Measurements from ENCODE around the gene USP27X.

Gene USP27X

DNA sequence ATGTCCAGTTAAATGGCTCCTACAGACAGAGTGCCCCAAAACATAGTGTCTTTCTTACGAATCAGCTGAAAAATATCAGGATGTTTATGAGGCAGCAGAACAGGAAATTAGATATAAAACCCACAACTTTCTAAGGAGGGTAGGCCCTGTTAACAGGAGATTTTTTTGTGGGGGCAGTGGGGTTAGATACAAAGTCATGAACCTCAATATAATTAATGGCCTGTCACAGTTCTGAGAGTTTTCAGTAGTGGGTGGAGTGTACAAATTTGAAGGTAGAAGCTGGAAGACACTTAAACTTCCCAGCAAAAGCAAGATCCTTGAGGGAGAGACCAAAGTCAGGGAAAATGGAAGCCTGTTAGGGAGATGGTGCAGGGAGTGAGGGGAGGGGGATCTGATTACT, 32.8 kb upstream of the USP27X start:
- no peak overlapping the region for H3K27ac ChIP-seq (ENCODE audit: low read length)
- H4K20me1 ChIP-seq (ENCODE audit: insufficient read depth, low read length) = no peaks in the 10 kb centered on the region
- no peak overlapping the region for H3K4me2 ChIP-seq (ENCODE audit: low read depth, low read length)
- H3K9ac ChIP-seq (ENCODE audit: low read length) = no peak overlapping the region
- no peaks in the 10 kb centered on the region for H3K9me3 ChIP-seq (replicated peaks; ENCODE audit: insufficient read depth, low read length)
- no peak overlapping the region for H2AFZ ChIP-seq (ENCODE audit: low read length)
- no peak for TF ChIP-seq EZH2phosphoT487 (IDR thresholded peaks at IDR 0.05; ENCODE audit: low read length)
- no peak for TF ChIP-seq EZH2 (optimal IDR thresholded peaks at IDR 0.05; ENCODE audit: low read depth, low read length)
- TF ChIP-seq, protein P1, sequence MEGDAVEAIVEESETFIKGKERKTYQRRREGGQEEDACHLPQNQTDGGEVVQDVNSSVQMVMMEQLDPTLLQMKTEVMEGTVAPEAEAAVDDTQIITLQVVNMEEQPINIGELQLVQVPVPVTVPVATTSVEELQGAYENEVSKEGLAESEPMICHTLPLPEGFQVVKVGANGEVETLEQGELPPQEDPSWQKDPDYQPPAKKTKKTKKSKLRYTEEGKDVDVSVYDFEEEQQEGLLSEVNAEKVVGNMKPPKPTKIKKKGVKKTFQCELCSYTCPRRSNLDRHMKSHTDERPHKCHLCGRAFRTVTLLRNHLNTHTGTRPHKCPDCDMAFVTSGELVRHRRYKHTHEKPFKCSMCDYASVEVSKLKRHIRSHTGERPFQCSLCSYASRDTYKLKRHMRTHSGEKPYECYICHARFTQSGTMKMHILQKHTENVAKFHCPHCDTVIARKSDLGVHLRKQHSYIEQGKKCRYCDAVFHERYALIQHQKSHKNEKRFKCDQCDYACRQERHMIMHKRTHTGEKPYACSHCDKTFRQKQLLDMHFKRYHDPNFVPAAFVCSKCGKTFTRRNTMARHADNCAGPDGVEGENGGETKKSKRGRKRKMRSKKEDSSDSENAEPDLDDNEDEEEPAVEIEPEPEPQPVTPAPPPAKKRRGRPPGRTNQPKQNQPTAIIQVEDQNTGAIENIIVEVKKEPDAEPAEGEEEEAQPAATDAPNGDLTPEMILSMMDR (IDR thresholded peaks at IDR 0.05; ENCODE audit: low read length) = no peak
- H3K9me2 ChIP-seq (replicated peaks; ENCODE audit: insufficient read depth, low read length) = no peaks in the 10 kb centered on the region
- H3K4me1 ChIP-seq (ENCODE audit: low read length) = peaks cover 31% of the 10 kb centered on the region
- H3K4me3 ChIP-seq (ENCODE audit: low read length) = no peak overlapping the region
- H3K79me2 ChIP-seq (ENCODE audit: low read length) = no peaks in the 10 kb centered on the region
- DNase-seq = no peak
- H3K27me3 ChIP-seq (replicated peaks; ENCODE audit: insufficient read depth, low read length) = no peaks in the 10 kb centered on the region
- H3K36me3 ChIP-seq (replicated peaks; ENCODE audit: insufficient read depth, low read length) = no peaks in the 10 kb centered on the region
- peaks cover 9% of the 10 kb centered on the region; the same call in 1 of the 2 replicates for H3F3A ChIP-seq (ENCODE audit: insufficient read depth, low read length)

DNA sequence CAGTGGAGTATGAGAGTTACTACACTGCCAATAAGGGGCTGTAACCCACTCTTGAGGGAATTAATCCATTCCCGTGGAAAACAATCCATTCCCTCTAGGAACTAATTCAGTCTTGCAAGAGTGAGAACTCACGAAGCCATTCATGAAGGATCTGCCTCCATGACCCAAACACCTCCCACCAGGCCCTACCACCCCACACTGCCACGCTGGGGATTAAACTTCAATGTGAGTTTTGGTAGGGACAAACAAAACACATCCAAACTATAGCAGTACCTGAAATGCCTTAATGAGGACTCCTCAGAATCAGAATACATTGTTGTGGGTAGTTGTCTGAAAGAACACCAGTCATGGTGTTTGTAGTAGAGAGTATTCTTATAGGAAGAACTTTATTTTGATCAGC, 31.0 kb upstream of the USP27X start:
- no peak overlapping the region for H3K27ac ChIP-seq (ENCODE audit: low read length)
- no peaks in the 10 kb centered on the region for H3K9me3 ChIP-seq (replicated peaks; ENCODE audit: insufficient read depth, low read length)
- no peaks in the 10 kb centered on the region for H3K36me3 ChIP-seq (replicated peaks; ENCODE audit: insufficient read depth, low read length)
- no peaks in the 10 kb centered on the region for H3K9me2 ChIP-seq (replicated peaks; ENCODE audit: insufficient read depth, low read length)
- H3K4me3 ChIP-seq (ENCODE audit: low read length) = no peak overlapping the region
- H3K4me1 ChIP-seq (ENCODE audit: low read length) = peaks cover 36% of the 10 kb centered on the region
- no peak overlapping the region for H3K4me2 ChIP-seq (ENCODE audit: low read depth, low read length)
- TF ChIP-seq, protein P1 (IDR thresholded peaks at IDR 0.05; ENCODE audit: low read length) = no peak
- TF ChIP-seq EZH2 (optimal IDR thresholded peaks at IDR 0.05; ENCODE audit: low read depth, low read length) (no peak), EZH2phosphoT487 (IDR thresholded peaks at IDR 0.05; ENCODE audit: low read length) (no peak)
- H2AFZ ChIP-seq (ENCODE audit: low read length) = no peak overlapping the region
- no peak overlapping the region for H3K9ac ChIP-seq (ENCODE audit: low read length)
- no peaks in the 10 kb centered on the region for H3K27me3 ChIP-seq (replicated peaks; ENCODE audit: insufficient read depth, low read length)
- no peak for DNase-seq
- H3K79me2 ChIP-seq (ENCODE audit: low read length) = no peaks in the 10 kb centered on the region
- H4K20me1 ChIP-seq (ENCODE audit: insufficient read depth, low read length) = no peaks in the 10 kb centered on the region
- peaks cover 11% of the 10 kb centered on the region; the same call in 1 of the 2 replicates for H3F3A ChIP-seq (ENCODE audit: insufficient read depth, low read length)

GRCh38 chrX:49850028-49850427, 29.3 kb upstream of the USP27X start:
- no peaks in the 10 kb centered on the region for H3K9me2 ChIP-seq (replicated peaks; ENCODE audit: insufficient read depth, low read length)
- H3K79me2 ChIP-seq (ENCODE audit: low read length) = no peaks in the 10 kb centered on the region
- H3K27me3 ChIP-seq (replicated peaks; ENCODE audit: insufficient read depth, low read length) = no peaks in the 10 kb centered on the region
- peaks cover 11% of the 10 kb centered on the region; the same call in 1 of the 2 replicates for H3F3A ChIP-seq (ENCODE audit: insufficient read depth, low read length)
- H4K20me1 ChIP-seq (ENCODE audit: insufficient read depth, low read length) = no peaks in the 10 kb centered on the region
- no peak overlapping the region for H3K4me3 ChIP-seq (ENCODE audit: low read length)
- no peak for TF ChIP-seq EZH2 (optimal IDR thresholded peaks at IDR 0.05; ENCODE audit: low read depth, low read length)
- TF ChIP-seq, protein P1 (IDR thresholded peaks at IDR 0.05; ENCODE audit: low read length) = no peak
- peak; percentile 56 for DNase-seq
- no peaks in the 10 kb centered on the region for H3K36me3 ChIP-seq (replicated peaks; ENCODE audit: insufficient read depth, low read length)
- no peak overlapping the region for H3K9ac ChIP-seq (ENCODE audit: low read length)
- peak overlapping the region; percentile 12; the same call in 1 of the 2 replicates for H3K4me2 ChIP-seq (ENCODE audit: low read depth, low read length)
- H3K9me3 ChIP-seq (replicated peaks; ENCODE audit: insufficient read depth, low read length) = no peaks in the 10 kb centered on the region
- peaks cover 36% of the 10 kb centered on the region for H3K4me1 ChIP-seq (ENCODE audit: low read length)
- no peak overlapping the region for H2AFZ ChIP-seq (ENCODE audit: low read length)
- peak overlapping the region; percentile 59; the same call in 1 of the 2 replicates for H3K27ac ChIP-seq (ENCODE audit: low read length)

Data from MM.1S (cell line).